OCI-LY3 (cell line): ENCODE data around the gene IFIT1.

Experiments
- H2AFZ ChIP-seq: fragments of 200-600, 300-600 bp; shearing (Covaris generic); 2 replicates; pipeline ENCODE4 v1.6.0; 2014; ENCODE audit warnings: antibody characterized with exemption, low read depth, low read length
- H3K27ac ChIP-seq: fragments of 200-600, 300-600 bp; sonication (generic); 2 replicates; pipeline ENCODE4 v1.5.1; 2014; ENCODE audit warnings: mild to moderate bottlenecking, low read length, moderate library complexity, mixed read lengths
- H3K27me3 ChIP-seq: fragments of 200-600, 300-600 bp; sonication (generic); 2 replicates; pipeline ENCODE4 v1.6.1; 2014; ENCODE audit warnings: low read depth, low read length, mixed read lengths
- H3K36me3 ChIP-seq: fragments of 200-600, 300-600 bp; sonication (generic); replicated peaks from 2 replicates; pipeline ENCODE3; 2014; ENCODE audit warnings: low read depth, low read length, mixed read lengths
- H3K4me1 ChIP-seq: fragments of 300-600, 200-600 bp; sonication (generic); 2 replicates; pipeline ENCODE4 v1.6.1; 2014; ENCODE audit warnings: low read length, mixed read lengths
- H3K4me2 ChIP-seq: fragments of 200-600, 300-600 bp; sonication (generic); 2 replicates; pipeline ENCODE4 v1.6.1; 2014; ENCODE audit warnings: low read length, mixed read lengths
- H3K4me3 ChIP-seq: fragments of 300-600, 200-600 bp; sonication (generic); 2 replicates; pipeline ENCODE4 v1.5.1; 2014; ENCODE audit warnings: antibody characterized with exemption, mild to moderate bottlenecking, low read length, moderate library complexity
- H3K79me2 ChIP-seq: fragments of 300-600, 200-600 bp; shearing (Covaris generic); 2 replicates; pipeline ENCODE4 v1.6.1; 2014; ENCODE audit warnings: mild to moderate bottlenecking, low read length, mixed read lengths
- H3K9ac ChIP-seq: fragments of 300-600, 200-600 bp; shearing (Covaris generic); 2 replicates; pipeline ENCODE4 v1.6.0; 2014; ENCODE audit warnings: mild to moderate bottlenecking, low read length, moderate library complexity
- H3K9me3 ChIP-seq: fragments of 200-600, 300-600 bp; shearing (Covaris generic); 2 replicates; pipeline ENCODE4 v1.6.1; 2014; ENCODE audit warnings: low read length, mixed read lengths; ENCODE audit not compliant: insufficient read depth
- H4K20me1 ChIP-seq: fragments of 200-600, 300-600 bp; sonication (generic); 2 replicates; pipeline ENCODE4 v1.6.1; 2016; ENCODE audit warnings: low read length, mixed read lengths; ENCODE audit not compliant: insufficient read depth
- EZH2phosphoT487 ChIP-seq: fragments of 200-600 bp; shearing (Covaris generic); IDR thresholded peaks from 2 replicates; pipeline ENCODE4 v1.6.1; 2018; ENCODE audit warnings: antibody characterized with exemption, mixed run types, low read depth
- TF ChIP-seq, protein P1 (sequence below): fragments of 200-600, 300-600 bp; sonication (generic); IDR thresholded peaks from 2 replicates; pipeline ENCODE4 v1.5.1; 2014; ENCODE audit warnings: antibody characterized with exemption, low read length, low read depth

The IFIT1 gene

DNA sequence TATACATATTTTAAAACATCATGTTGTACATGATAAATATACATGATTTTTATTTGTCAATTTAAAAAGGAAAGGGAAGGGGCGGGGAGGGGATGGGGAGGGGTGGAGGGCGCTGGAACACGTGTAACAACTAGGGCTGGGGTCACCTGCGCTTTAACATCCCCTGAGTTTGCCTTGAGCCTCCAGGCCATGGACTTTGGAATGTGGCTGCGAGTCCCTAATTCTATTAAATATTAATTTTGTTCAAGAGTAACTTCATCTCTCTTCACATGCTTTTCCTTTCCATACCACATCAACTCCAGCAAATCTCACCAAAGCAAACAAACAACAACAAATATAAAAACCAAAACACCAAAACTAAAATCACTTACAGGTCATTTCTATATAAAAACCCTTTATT is 32.6 kb downstream of the IFIT1 start:
- no peaks in the 10 kb centered on the region for H3K9me3 ChIP-seq
- 0 out of 2 replicates have a peak, but pooled peaks cover 4% of the 10 kb centered on the region for H3K79me2 ChIP-seq
- TF ChIP-seq, protein P1, sequence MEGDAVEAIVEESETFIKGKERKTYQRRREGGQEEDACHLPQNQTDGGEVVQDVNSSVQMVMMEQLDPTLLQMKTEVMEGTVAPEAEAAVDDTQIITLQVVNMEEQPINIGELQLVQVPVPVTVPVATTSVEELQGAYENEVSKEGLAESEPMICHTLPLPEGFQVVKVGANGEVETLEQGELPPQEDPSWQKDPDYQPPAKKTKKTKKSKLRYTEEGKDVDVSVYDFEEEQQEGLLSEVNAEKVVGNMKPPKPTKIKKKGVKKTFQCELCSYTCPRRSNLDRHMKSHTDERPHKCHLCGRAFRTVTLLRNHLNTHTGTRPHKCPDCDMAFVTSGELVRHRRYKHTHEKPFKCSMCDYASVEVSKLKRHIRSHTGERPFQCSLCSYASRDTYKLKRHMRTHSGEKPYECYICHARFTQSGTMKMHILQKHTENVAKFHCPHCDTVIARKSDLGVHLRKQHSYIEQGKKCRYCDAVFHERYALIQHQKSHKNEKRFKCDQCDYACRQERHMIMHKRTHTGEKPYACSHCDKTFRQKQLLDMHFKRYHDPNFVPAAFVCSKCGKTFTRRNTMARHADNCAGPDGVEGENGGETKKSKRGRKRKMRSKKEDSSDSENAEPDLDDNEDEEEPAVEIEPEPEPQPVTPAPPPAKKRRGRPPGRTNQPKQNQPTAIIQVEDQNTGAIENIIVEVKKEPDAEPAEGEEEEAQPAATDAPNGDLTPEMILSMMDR: no peak
- TF ChIP-seq EZH2phosphoT487: no peak

DNA sequence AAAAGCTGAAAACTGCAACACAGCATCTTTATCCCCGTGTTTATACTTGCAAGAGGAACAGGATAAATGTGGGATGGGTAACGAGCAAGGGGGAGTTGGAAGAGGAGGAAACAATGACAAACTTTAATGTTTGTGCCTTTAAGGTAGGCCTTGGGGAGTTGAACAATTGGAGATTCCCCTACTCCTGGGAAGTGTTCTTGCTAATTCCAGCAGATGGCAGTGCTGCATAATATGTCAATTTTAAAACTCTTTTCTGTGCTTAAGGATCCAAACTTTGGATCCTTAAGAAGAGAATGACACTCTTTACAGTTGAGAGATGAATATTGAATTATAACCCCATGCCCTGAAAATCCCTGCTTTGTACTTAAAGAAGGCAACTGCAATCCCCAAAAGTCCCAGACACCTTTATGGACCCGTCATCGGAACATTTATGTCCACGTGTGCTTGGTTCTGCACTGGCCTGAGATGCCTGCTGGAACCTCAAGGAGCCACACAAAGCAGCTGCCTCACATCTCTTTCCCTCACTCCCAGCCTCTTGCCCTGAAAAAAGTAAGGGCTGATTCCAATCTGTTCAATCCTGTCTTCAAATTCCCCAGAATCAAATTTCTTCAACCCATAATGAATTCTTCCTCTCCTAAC is 33.9 kb downstream of the IFIT1 start:
- Histone ChIP-seq H4K20me1 (no peaks in the 10 kb centered on the region), H3K27ac (no peak overlapping the region)
- TF ChIP-seq EZH2phosphoT487: no peak
- TF ChIP-seq, protein P1: peak; percentile 71

More for the DNA sequence above, 32.6 kb downstream of the IFIT1 start:
- H3K27ac ChIP-seq: no peak overlapping the region
- H4K20me1 ChIP-seq: no peaks in the 10 kb centered on the region
- no peak overlapping the region for H3K4me3 ChIP-seq
- H3K9ac ChIP-seq: no peak overlapping the region
- no peaks in the 10 kb centered on the region for H3K4me1 ChIP-seq
- H2AFZ ChIP-seq: no peak overlapping the region
- peaks cover 11% of the 10 kb centered on the region for H3K36me3 ChIP-seq
- no peaks in the 10 kb centered on the region for H3K27me3 ChIP-seq
- no peak overlapping the region for H3K4me2 ChIP-seq

DNA sequence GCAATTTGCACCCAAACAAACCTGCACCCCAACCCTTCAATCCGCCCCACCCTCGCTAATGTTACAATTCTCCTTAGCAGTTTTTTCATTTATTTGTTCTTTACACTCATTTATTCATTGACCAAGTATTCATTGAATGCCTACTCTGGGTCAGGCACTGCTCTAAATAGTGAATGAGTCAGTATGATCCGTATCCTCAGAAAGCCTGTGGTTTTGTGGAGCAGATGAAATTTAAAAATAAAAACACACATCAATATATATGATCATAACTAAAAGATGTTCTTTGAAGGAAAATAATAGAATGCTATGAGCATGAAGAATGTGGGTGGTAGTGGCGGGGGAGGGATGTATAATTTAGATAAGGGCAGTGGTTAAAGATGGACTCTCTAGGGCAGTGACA is 35.2 kb downstream of the IFIT1 start:
- no peak overlapping the region for H3K27ac ChIP-seq
- H3K4me1 ChIP-seq: no peaks in the 10 kb centered on the region
- H3K4me3 ChIP-seq: no peak overlapping the region
- TF ChIP-seq, protein P1: no peak
- TF ChIP-seq EZH2phosphoT487: no peak
- no peaks in the 10 kb centered on the region for H3K27me3 ChIP-seq
- no peaks in the 10 kb centered on the region for H3K9me3 ChIP-seq
- no peaks in the 10 kb centered on the region for H3K36me3 ChIP-seq
- no peaks in the 10 kb centered on the region for H4K20me1 ChIP-seq
- no peak overlapping the region for H3K9ac ChIP-seq
- no peak overlapping the region for H3K4me2 ChIP-seq
- H2AFZ ChIP-seq: no peak overlapping the region
- no peaks in the 10 kb centered on the region for H3K79me2 ChIP-seq

More for the DNA sequence above, 33.9 kb downstream of the IFIT1 start:
- Histone ChIP-seq H3K4me2 (no peak overlapping the region), H3K4me3 (no peak overlapping the region), H3K9ac (no peak overlapping the region), H3K9me3 (no peaks in the 10 kb centered on the region), H3K36me3 (peaks cover under 1% of the 10 kb centered on the region), H2AFZ (no peak overlapping the region), H3K79me2 (no peaks in the 10 kb centered on the region), H3K4me1 (no peaks in the 10 kb centered on the region), H3K27me3 (no peaks in the 10 kb centered on the region)

DNA sequence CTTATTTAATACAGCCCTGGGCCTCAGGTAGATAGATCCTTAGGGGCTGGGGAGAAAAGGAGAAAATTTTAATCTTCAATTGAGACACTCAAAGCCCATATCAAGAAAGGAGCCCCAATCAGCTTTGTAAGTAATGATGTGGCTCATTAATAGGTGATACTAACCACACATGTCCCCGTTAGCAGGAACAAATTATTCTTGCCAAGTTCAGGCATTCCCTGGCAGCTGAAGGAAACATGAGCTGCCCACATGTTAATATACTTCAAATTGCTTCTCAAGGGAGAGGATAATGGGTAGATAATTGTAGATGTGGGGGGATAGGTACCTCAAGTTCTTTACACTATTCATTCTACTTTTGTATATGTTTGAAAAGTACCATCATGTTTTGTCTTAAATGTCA is 36.5 kb downstream of the IFIT1 start:
- no peak for TF ChIP-seq EZH2phosphoT487
- TF ChIP-seq, protein P1: no peak
- no peaks in the 10 kb centered on the region for H3K27me3 ChIP-seq
- H3K79me2 ChIP-seq: no peaks in the 10 kb centered on the region

More for the DNA sequence above, 36.5 kb downstream of the IFIT1 start:
- H4K20me1 ChIP-seq: no peaks in the 10 kb centered on the region
- no peak overlapping the region for H3K27ac ChIP-seq
- no peaks in the 10 kb centered on the region for H3K9me3 ChIP-seq
- H3K4me3 ChIP-seq: no peak overlapping the region
- H3K4me1 ChIP-seq: no peaks in the 10 kb centered on the region
- no peak overlapping the region for H3K4me2 ChIP-seq
- no peaks in the 10 kb centered on the region for H3K36me3 ChIP-seq
- H3K9ac ChIP-seq: no peak overlapping the region
- H2AFZ ChIP-seq: no peak overlapping the region
